ENCODE measurements around the gene RABGAP1.

Gene RABGAP1

GRCh38 chr9:123112015-123112975, 171.5 kb downstream of the RABGAP1 start:
- TF ChIP-seq ELF4 (IDR thresholded peaks at IDR 0.05) (no peak), ZNF384 (IDR thresholded peaks at IDR 0.05) (no peak), NFRKB (IDR thresholded peaks at IDR 0.05) (no peak), ARNT (IDR thresholded peaks at IDR 0.05) (no peak), FOXM1 (IDR thresholded peaks at IDR 0.05; ENCODE audit: borderline replicate concordance) (no peak), FOXK2 (IDR thresholded peaks at IDR 0.05) (no peak), CTBP1 (IDR thresholded peaks at IDR 0.05; ENCODE audit: borderline replicate concordance) (no peak), PKNOX1 (IDR thresholded peaks at IDR 0.05) (no peak)
- CTCF ChIA-PET: no interaction called here
- no peak for DNase-seq (ENCODE audit: extremely low spot score)
- POLR2A ChIA-PET: no interaction called here

GRCh38 chr9:123113185-123113584, 172.4 kb downstream of the RABGAP1 start:
- DNase-seq (ENCODE audit: extremely low spot score): no peak
- POLR2A ChIA-PET: no interaction called here
- CTCF ChIA-PET: no interaction called here
- no peak for TF ChIP-seq CTBP1 (IDR thresholded peaks at IDR 0.05; ENCODE audit: borderline replicate concordance)
- TF ChIP-seq L3MBTL2 (conservative IDR thresholded peaks at IDR 0.05): no peak
- no peak for TF ChIP-seq ZNF384 (IDR thresholded peaks at IDR 0.05)
- TF ChIP-seq SUZ12 (IDR thresholded peaks at IDR 0.05): no peak
- no peak for TF ChIP-seq FOXM1 (IDR thresholded peaks at IDR 0.05; ENCODE audit: borderline replicate concordance)
- no peak for TF ChIP-seq FOXK2 (IDR thresholded peaks at IDR 0.05)
- TF ChIP-seq ELF4 (IDR thresholded peaks at IDR 0.05): no peak

GRCh38 chr9:123115146-123115913, 174.5 kb downstream of the RABGAP1 start:
- ChIA-PET CTCF (no interaction called here), POLR2A (no interaction called here)
- TF ChIP-seq BHLHE40 (IDR thresholded peaks at IDR 0.05; ENCODE audit: borderline replicate concordance): no peak
- no peak for TF ChIP-seq CTBP1 (IDR thresholded peaks at IDR 0.05; ENCODE audit: borderline replicate concordance)
- TF ChIP-seq SUZ12 (IDR thresholded peaks at IDR 0.05): no peak
- TF ChIP-seq ARNT (IDR thresholded peaks at IDR 0.05): no peak
- no peak for TF ChIP-seq FOXM1 (IDR thresholded peaks at IDR 0.05; ENCODE audit: borderline replicate concordance)
- no peak for TF ChIP-seq NFRKB (IDR thresholded peaks at IDR 0.05)
- TF ChIP-seq ZNF384 (IDR thresholded peaks at IDR 0.05): no peak
- DNase-seq (ENCODE audit: extremely low spot score): no peak

DNA sequence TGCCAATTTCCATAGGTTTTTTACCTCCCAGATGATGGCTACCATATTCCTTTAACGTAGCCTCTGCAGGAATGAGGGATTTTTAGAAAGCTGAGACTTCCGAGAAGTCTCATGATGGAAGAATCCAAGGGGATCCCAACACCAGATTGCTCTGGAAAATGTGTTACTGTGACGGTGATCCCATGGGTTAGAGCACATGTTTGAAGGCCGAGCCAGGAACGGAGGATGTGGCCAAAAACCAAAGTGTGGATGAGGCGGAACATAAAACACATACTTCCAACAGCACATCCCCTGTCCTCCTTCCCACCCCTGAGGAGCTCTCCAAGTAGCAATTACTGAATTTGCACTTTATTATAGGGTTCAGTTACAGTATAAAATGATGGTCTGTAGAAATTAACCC, 175.2 kb downstream of the RABGAP1 start:
- ChIA-PET POLR2A (no interaction called here), CTCF (no interaction called here)
- DNase-seq (ENCODE audit: extremely low spot score): no peak
- TF ChIP-seq ZNF384 (IDR thresholded peaks at IDR 0.05): no peak
- TF ChIP-seq FOXA1 (IDR thresholded peaks at IDR 0.05): no peak
- TF ChIP-seq SUZ12 (IDR thresholded peaks at IDR 0.05): no peak
- TF ChIP-seq PKNOX1 (IDR thresholded peaks at IDR 0.05): no peak
- TF ChIP-seq ELF4 (IDR thresholded peaks at IDR 0.05): no peak
- no peak for TF ChIP-seq NFRKB (IDR thresholded peaks at IDR 0.05)
- TF ChIP-seq L3MBTL2 (conservative IDR thresholded peaks at IDR 0.05): no peak
- no peak for TF ChIP-seq HDGF (IDR thresholded peaks at IDR 0.05; ENCODE audit: borderline replicate concordance)

GRCh38 chr9:123119566-123119965, 178.7 kb downstream of the RABGAP1 start:
- no peak for DNase-seq (ENCODE audit: extremely low spot score)
- TF ChIP-seq ELF4 (IDR thresholded peaks at IDR 0.05) (no peak), L3MBTL2 (conservative IDR thresholded peaks at IDR 0.05) (no peak), CTBP1 (IDR thresholded peaks at IDR 0.05; ENCODE audit: borderline replicate concordance) (no peak), LEF1 (IDR thresholded peaks at IDR 0.05; ENCODE audit: borderline replicate concordance) (no peak), SP1 (IDR thresholded peaks at IDR 0.05) (no peak), HDGF (IDR thresholded peaks at IDR 0.05; ENCODE audit: borderline replicate concordance) (no peak), TARDBP (IDR thresholded peaks at IDR 0.05) (no peak), PKNOX1 (IDR thresholded peaks at IDR 0.05) (no peak), NFRKB (IDR thresholded peaks at IDR 0.05) (no peak), SUZ12 (IDR thresholded peaks at IDR 0.05) (no peak)
- ChIA-PET CTCF (no interaction called here), POLR2A (no interaction called here)

DNA sequence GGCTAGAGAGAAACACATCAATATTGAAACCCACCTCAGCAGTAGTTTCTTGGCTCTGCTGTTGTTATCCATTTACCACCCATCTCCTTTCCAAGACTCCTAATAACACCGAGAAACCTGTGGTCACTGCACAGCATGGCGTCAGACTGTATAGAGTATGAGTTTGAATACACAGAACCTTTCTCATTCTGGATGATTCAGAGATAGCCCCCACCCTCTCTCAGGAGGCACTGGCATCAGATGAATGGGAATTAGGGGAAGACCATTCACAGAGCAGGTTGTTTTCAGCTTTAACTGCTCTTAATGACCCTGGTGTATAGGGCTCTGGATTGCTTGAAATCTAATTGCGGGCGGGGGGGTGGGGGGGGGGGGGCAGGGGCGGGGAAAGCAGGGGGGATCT, 179.3 kb downstream of the RABGAP1 start:
- TF ChIP-seq FOXM1 (IDR thresholded peaks at IDR 0.05; ENCODE audit: borderline replicate concordance): no peak
- no peak for TF ChIP-seq LEF1 (IDR thresholded peaks at IDR 0.05; ENCODE audit: borderline replicate concordance)
- no peak for TF ChIP-seq PKNOX1 (IDR thresholded peaks at IDR 0.05)
- TF ChIP-seq ARNT (IDR thresholded peaks at IDR 0.05): no peak
- TF ChIP-seq SP1 (IDR thresholded peaks at IDR 0.05): no peak
- no peak for TF ChIP-seq FOXA1 (IDR thresholded peaks at IDR 0.05)
- TF ChIP-seq HDGF (IDR thresholded peaks at IDR 0.05; ENCODE audit: borderline replicate concordance): no peak
- no peak for TF ChIP-seq TARDBP (IDR thresholded peaks at IDR 0.05)
- no peak for TF ChIP-seq ELF4 (IDR thresholded peaks at IDR 0.05)
- TF ChIP-seq L3MBTL2 (conservative IDR thresholded peaks at IDR 0.05): no peak
- no peak for TF ChIP-seq NFRKB (IDR thresholded peaks at IDR 0.05)
- ChIA-PET POLR2A (no interaction called here), CTCF (no interaction called here)
- DNase-seq (ENCODE audit: extremely low spot score): no peak
